Neural cell (in vitro differentiated cells): Measurements from ENCODE around the gene FAM107B. TPM values are rescaled to one million over a fixed set of nuclear protein-coding genes. Genes with fewer than 3 reads are reported as not detected.

Source experiments
- H2AFZ ChIP-seq: fragments of 200-600, 300-800 bp; sonication (generic), shearing (Covaris generic); 2 replicates; pipeline ENCODE4 v1.6.0; 2014; ENCODE audit warnings: low read depth, mild to moderate bottlenecking, antibody characterized with exemption, low read length, moderate library complexity
- H3F3A ChIP-seq: fragments of 200-600 bp; shearing (Covaris generic); 2 replicates; pipeline ENCODE4 v1.6.1; 2016; ENCODE audit warnings: mild to moderate bottlenecking, moderate library complexity, mixed read lengths, antibody characterized with exemption, low read length; ENCODE audit not compliant: insufficient read depth, poor library complexity, severe bottlenecking
- H3K27ac ChIP-seq: fragments of 200-600, 300-800 bp; sonication (generic), shearing (Covaris generic); 2 replicates; pipeline ENCODE4 v1.5.1; 2014; ENCODE audit warnings: mild to moderate bottlenecking, low read length, moderate library complexity
- H3K27me3 ChIP-seq: fragments of 300-800, 200-600 bp; sonication (generic), shearing (Covaris generic); 2 replicates; pipeline ENCODE4 v1.6.0; 2014; ENCODE audit warnings: mild to moderate bottlenecking, low read depth, low read length, moderate library complexity; ENCODE audit not compliant: insufficient read depth
- H3K36me3 ChIP-seq: fragments of 300-800, 200-600 bp; sonication (generic), shearing (Covaris generic); 2 replicates; pipeline ENCODE4 v1.5.1; 2014; ENCODE audit warnings: mild to moderate bottlenecking, antibody characterized with exemption, low read length, moderate library complexity; ENCODE audit not compliant: insufficient read depth
- H3K4me2 ChIP-seq: fragments of 300-800, 200-600 bp; sonication (generic), shearing (Covaris generic); 2 replicates; pipeline ENCODE4 v1.6.0; 2014; ENCODE audit warnings: mild to moderate bottlenecking, low read length
- H3K4me3 ChIP-seq: fragments of 300-800, 200-600 bp; sonication (generic), shearing (Covaris generic); 2 replicates; pipeline ENCODE4 v1.5.1; 2014; ENCODE audit warnings: mild to moderate bottlenecking, low read length, moderate library complexity
- H3K79me2 ChIP-seq: fragments of 200-600 bp; shearing (Covaris generic); replicated peaks from 2 replicates; pipeline ENCODE4 v1.6.0; 2014; ENCODE audit warnings: mild to moderate bottlenecking, low read length, moderate library complexity; ENCODE audit not compliant: insufficient read depth
- H3K9ac ChIP-seq: fragments of 300-800, 200-600 bp; sonication (generic), shearing (Covaris generic); 2 replicates; pipeline ENCODE4 v1.6.1; 2016; ENCODE audit warnings: mild to moderate bottlenecking, low read length, mixed read lengths
- H3K9me2 ChIP-seq: fragments of 200-600 bp; shearing (Covaris generic); 2 replicates; pipeline ENCODE4 v1.6.1; 2016; ENCODE audit warnings: mild to moderate bottlenecking, low read length, mixed read lengths; ENCODE audit not compliant: insufficient read depth
- H3K9me3 ChIP-seq: fragments of 200-600, 300-800 bp; sonication (generic), shearing (Covaris generic); 2 replicates; pipeline ENCODE4 v1.6.1; 2016; ENCODE audit warnings: mild to moderate bottlenecking, mixed run types, low read length, moderate library complexity, mixed read lengths
- H4K20me1 ChIP-seq: fragments of 200-600 bp; shearing (Covaris generic); 2 replicates; pipeline ENCODE4 v1.6.1; 2016; ENCODE audit warnings: mild to moderate bottlenecking, mixed run types; ENCODE audit not compliant: insufficient read depth
- CTCF ChIP-seq: fragments of 450-650 bp; IDR thresholded peaks from 2 replicates; pipeline ENCODE4 v1.5.1; 2014; ENCODE audit warnings: antibody characterized with exemption, mild to moderate bottlenecking, moderate library complexity; ENCODE audit not compliant: poor library complexity, severe bottlenecking
- EP300 ChIP-seq: fragments of 450-650 bp; conservative IDR thresholded peaks from 2 replicates; pipeline ENCODE4 v1.6.1; 2014; ENCODE audit warnings: antibody characterized with exemption, mild to moderate bottlenecking, moderate library complexity; ENCODE audit not compliant: poor library complexity, severe bottlenecking
- EZH2 ChIP-seq: fragments of 200-600, 300-800 bp; shearing (Covaris generic), sonication (generic); IDR thresholded peaks from 2 replicates; pipeline ENCODE4 v1.6.1; 2014; ENCODE audit warnings: antibody characterized with exemption, low read length, borderline replicate concordance, mild to moderate bottlenecking; ENCODE audit not compliant: insufficient read depth, poor library complexity, severe bottlenecking
- MXI1 ChIP-seq: fragments of 450-650 bp; conservative IDR thresholded peaks from 2 replicates; pipeline ENCODE4 v1.6.1; 2014; ENCODE audit warnings: antibody characterized with exemption, mild to moderate bottlenecking; ENCODE audit not compliant: poor library complexity, severe bottlenecking
- POLR2AphosphoS5 ChIP-seq: IDR thresholded peaks from 2 replicates; pipeline ENCODE4 v1.6.1; 2012
- RAD21 ChIP-seq: fragments of 450-650 bp; conservative IDR thresholded peaks from 2 replicates; pipeline ENCODE4 v1.6.1; 2014; ENCODE audit warnings: antibody characterized with exemption, mild to moderate bottlenecking, moderate library complexity
- REST ChIP-seq: IDR thresholded peaks from 2 replicates; pipeline ENCODE4 v1.6.1; 2012; ENCODE audit warnings: borderline replicate concordance
- SMC3 ChIP-seq: fragments of 450-650 bp; conservative IDR thresholded peaks from 2 replicates; pipeline ENCODE4 v1.6.1; 2014; ENCODE audit warnings: antibody characterized with exemption, mild to moderate bottlenecking, moderate library complexity; ENCODE audit not compliant: poor library complexity
- TAF1 ChIP-seq: IDR thresholded peaks from 2 replicates; pipeline ENCODE4 v1.6.1; 2012; ENCODE audit warnings: low read depth
- polyA plus RNA-seq: library from polyadenylated mRNA; depleted of rRNA; stranded (reverse); fragments of >200 nt; gene quantifications from 2 replicates; pipeline ENCODE4 v1.2.3, GENCODE V29; 2014

Gene FAM107B
- polyA plus RNA-seq, 1 donor from 2014 or later: 106 TPM

- Histone ChIP-seq H3F3A (no peaks in the 10 kb centered on the region), H4K20me1 (no peaks in the 10 kb centered on the region), H3K4me3 (no peak overlapping the region), H3K4me2 (no peak overlapping the region), H3K9me2 (no peaks in the 10 kb centered on the region), H3K27ac (no peak overlapping the region), H3K9me3 (no peaks in the 10 kb centered on the region), H3K27me3 (no peaks in the 10 kb centered on the region), H3K9ac (no peak overlapping the region), H3K36me3 (no peaks in the 10 kb centered on the region), H2AFZ (no peak overlapping the region), H3K79me2 (peaks cover 63% of the 10 kb centered on the region)
- no peak for TF ChIP-seq MXI1
- no peak for TF ChIP-seq EZH2
- TF ChIP-seq POLR2AphosphoS5: no peak
- TF ChIP-seq SMC3: no peak
- TF ChIP-seq EP300: no peak
- TF ChIP-seq CTCF: no peak
- TF ChIP-seq TAF1: no peak
- TF ChIP-seq RAD21: no peak
- TF ChIP-seq REST: no peak
These were observed 213.6 kb downstream of the FAM107B start for GRCh38 chr10:14560791-14561765.

GRCh38 chr10:14560274-14560673, 214.4 kb downstream of the FAM107B start:
- Histone ChIP-seq H3K9me2 (no peaks in the 10 kb centered on the region), H3K4me3 (no peak overlapping the region), H3K27ac (no peak overlapping the region), H2AFZ (no peak overlapping the region), H3K4me2 (no peak overlapping the region), H3K79me2 (peaks cover 68% of the 10 kb centered on the region), H3K27me3 (no peaks in the 10 kb centered on the region), H3K9ac (no peak overlapping the region), H4K20me1 (no peaks in the 10 kb centered on the region), H3F3A (no peaks in the 10 kb centered on the region), H3K9me3 (no peaks in the 10 kb centered on the region), H3K36me3 (no peaks in the 10 kb centered on the region)
- TF ChIP-seq EZH2 (no peak), CTCF (peak; percentile 24)
